Keratinocyte (primary cell): ENCODE data around the gene OS9. TPM values are rescaled to one million over a fixed set of nuclear protein-coding genes. Genes with fewer than 3 reads are reported as not detected.

ENCODE experiments used
- DNase-seq: peaks from one replicate; pipeline ENCODE4 v3.0.0-alpha.2; 2011; ENCODE audit warnings: low read depth, missing footprints, low spot score
- FAIRE-seq: peaks from 2 replicates; lab custom pipeline; 2011; peaks lifted over from hg19 to GRCh38; lab: Jason Lieb, UNC
- H2AFZ ChIP-seq: 2 replicates; pipeline ENCODE4 v1.6.0; 2012; ENCODE audit warnings: low read length, control low read depth, inconsistent platforms; ENCODE audit not compliant: control insufficient read depth
- H3K27ac ChIP-seq: 2 replicates; pipeline ENCODE4 v1.5.1; 2011; ENCODE audit warnings: low read length; ENCODE audit not compliant: control insufficient read depth, insufficient read depth
- H3K27me3 ChIP-seq: 3 replicates; pipeline ENCODE4 v1.6.0; 2011; ENCODE audit warnings: low read length; ENCODE audit not compliant: control insufficient read depth, insufficient read depth; ENCODE audit errors: extremely low read depth
- H3K36me3 ChIP-seq, 2 experiments: 2 replicates in 1 of 2; 3 replicates in 1 of 2; pipeline ENCODE4 v1.5.1; 2011; ENCODE audit warnings: low read length in 2 of 2, mild to moderate bottlenecking in 1 of 2; ENCODE audit not compliant: control insufficient read depth in 2 of 2, insufficient read depth in 2 of 2; ENCODE audit errors: extremely low read depth in 1 of 2
- H3K4me1 ChIP-seq: 3 replicates; pipeline ENCODE4 v1.5.1; 2011; ENCODE audit warnings: low read length; ENCODE audit not compliant: control insufficient read depth, insufficient read depth; ENCODE audit errors: extremely low read depth
- H3K4me2 ChIP-seq: 3 replicates; pipeline ENCODE4 v1.6.0; 2011; ENCODE audit warnings: low read depth, low read length; ENCODE audit not compliant: control insufficient read depth, insufficient read depth; ENCODE audit errors: extremely low read depth
- H3K4me3 ChIP-seq, 3 experiments: fragments of 200-600 bp in 1 of 3; sonication (generic) in 1 of 3; 2 replicates in 2 of 3; 3 replicates in 1 of 3; pipeline ENCODE4 v1.5.1; 2011 to 2016; ENCODE audit warnings: low read length in 3 of 3, mild to moderate bottlenecking in 3 of 3, control low read depth in 2 of 3, inconsistent platforms in 1 of 3, low read depth in 1 of 3, mixed read lengths in 1 of 3, mixed run types in 1 of 3, moderate library complexity in 1 of 3; ENCODE audit not compliant: control insufficient read depth in 2 of 3, insufficient read depth in 2 of 3; ENCODE audit errors: extremely low read depth in 1 of 3
- H3K79me2 ChIP-seq: 2 replicates; pipeline ENCODE4 v1.6.0; 2012; ENCODE audit warnings: low read length; ENCODE audit not compliant: control insufficient read depth, insufficient read depth
- H3K9ac ChIP-seq: 3 replicates; pipeline ENCODE4 v1.6.0; 2011; ENCODE audit warnings: low read length; ENCODE audit not compliant: control insufficient read depth, insufficient read depth; ENCODE audit errors: extremely low read depth
- H3K9me1 ChIP-seq: 3 replicates; pipeline ENCODE4 v1.6.0; 2011; ENCODE audit warnings: low read length; ENCODE audit not compliant: control insufficient read depth, insufficient read depth; ENCODE audit errors: extremely low read depth
- H3K9me3 ChIP-seq: 2 replicates; pipeline ENCODE4 v1.5.1; 2012; ENCODE audit warnings: low read depth, low read length; ENCODE audit not compliant: control insufficient read depth
- H4K20me1 ChIP-seq: 3 replicates; pipeline ENCODE4 v1.6.0; 2011; ENCODE audit warnings: low read length; ENCODE audit not compliant: control insufficient read depth, insufficient read depth; ENCODE audit errors: extremely low read depth
- EZH2 ChIP-seq: IDR thresholded peaks from one replicate; pipeline ENCODE4 v1.6.1; 2012; ENCODE audit warnings: inconsistent platforms, mild to moderate bottlenecking, low read length, moderate library complexity
- dilution Hi-C: fragments of 300-500 bp; cut with MboI; formaldehyde crosslinking; loops from one replicate; pipeline ENCODE4 v1.7.0; 2020; ENCODE audit warnings: low sequenced_read_pairs; ENCODE audit not compliant: extremely low pct_ligation_motif_present
- polyA plus RNA-seq, 5 experiments: library from polyadenylated mRNA; depleted of rRNA in 3 of 5; stranded (reverse) in 3 of 5; stranded (forward) in 1 of 5; unstranded in 1 of 5; fragments of >200 nt; gene quantifications; 1 replicate in 1 of 5; 2 replicates in 3 of 5; 3 replicates in 1 of 5; pipeline versions ENCODE4 v1.2.1 to v1.2.3, GENCODE V29; 2011 to 2012; ENCODE audit warnings: missing spikeins in 2 of 5, low read depth in 1 of 5, low replicate concordance in 1 of 5
- TF ChIP-seq, protein P1 (sequence below), 3 experiments: IDR thresholded peaks in 1 of 3; conservative IDR thresholded peaks in 1 of 3; optimal IDR thresholded peaks in 1 of 3; 2 replicates in 2 of 3; 3 replicates in 1 of 3; pipeline versions ENCODE3 to v1.5.1; 2011; ENCODE audit warnings: low read length in 3 of 3, mild to moderate bottlenecking in 3 of 3, moderate library complexity in 2 of 3, control low read depth in 1 of 3, inconsistent platforms in 1 of 3; ENCODE audit not compliant: insufficient read depth in 2 of 3; ENCODE audit errors: extremely low read depth in 1 of 3

The OS9 gene
- polyA plus RNA-seq, 1 donor (not counting 4 experiments of a cell fraction or from before 2014, with no cell fraction given): 82.2 TPM

DNA sequence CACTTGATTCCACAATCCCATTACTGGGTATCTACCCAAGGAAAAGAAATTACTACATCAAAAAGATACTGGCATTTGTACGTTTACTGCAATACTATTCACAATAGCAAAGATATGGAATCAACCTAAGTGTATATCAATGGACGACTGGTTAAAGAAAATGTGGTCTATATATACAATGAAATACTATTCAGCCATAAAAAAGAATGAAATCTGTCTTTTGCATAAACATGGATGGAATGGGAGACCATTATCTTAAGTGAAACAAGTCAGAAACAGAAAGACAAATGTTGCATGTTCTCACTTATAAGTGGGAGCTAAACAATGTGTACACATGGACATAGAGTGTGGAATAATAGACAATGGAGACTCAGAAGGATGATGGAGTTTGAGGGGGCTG lies 5.0 kb upstream of the OS9 start:
- Histone ChIP-seq H2AFZ (no peak overlapping the region), H3K9ac (no peak overlapping the region), H3K4me1 (peaks cover 4% of the 10 kb centered on the region), H3K9me1 (no peaks in the 10 kb centered on the region), H3K36me3 (no peaks in the 10 kb centered on the region), H4K20me1 (no peaks in the 10 kb centered on the region), H3K4me3 (no peak overlapping the region), H3K9me3 (no peaks in the 10 kb centered on the region), H3K27me3 (peaks cover 4% of the 10 kb centered on the region), H3K4me2 (no peak overlapping the region), H3K79me2 (no peaks in the 10 kb centered on the region), H3K27ac (no peak overlapping the region)
- DNase-seq (no peak), FAIRE-seq (no peak)
- TF ChIP-seq EZH2: no peak
- TF ChIP-seq, protein P1, sequence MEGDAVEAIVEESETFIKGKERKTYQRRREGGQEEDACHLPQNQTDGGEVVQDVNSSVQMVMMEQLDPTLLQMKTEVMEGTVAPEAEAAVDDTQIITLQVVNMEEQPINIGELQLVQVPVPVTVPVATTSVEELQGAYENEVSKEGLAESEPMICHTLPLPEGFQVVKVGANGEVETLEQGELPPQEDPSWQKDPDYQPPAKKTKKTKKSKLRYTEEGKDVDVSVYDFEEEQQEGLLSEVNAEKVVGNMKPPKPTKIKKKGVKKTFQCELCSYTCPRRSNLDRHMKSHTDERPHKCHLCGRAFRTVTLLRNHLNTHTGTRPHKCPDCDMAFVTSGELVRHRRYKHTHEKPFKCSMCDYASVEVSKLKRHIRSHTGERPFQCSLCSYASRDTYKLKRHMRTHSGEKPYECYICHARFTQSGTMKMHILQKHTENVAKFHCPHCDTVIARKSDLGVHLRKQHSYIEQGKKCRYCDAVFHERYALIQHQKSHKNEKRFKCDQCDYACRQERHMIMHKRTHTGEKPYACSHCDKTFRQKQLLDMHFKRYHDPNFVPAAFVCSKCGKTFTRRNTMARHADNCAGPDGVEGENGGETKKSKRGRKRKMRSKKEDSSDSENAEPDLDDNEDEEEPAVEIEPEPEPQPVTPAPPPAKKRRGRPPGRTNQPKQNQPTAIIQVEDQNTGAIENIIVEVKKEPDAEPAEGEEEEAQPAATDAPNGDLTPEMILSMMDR (optimal IDR thresholded peaks at IDR 0.05 in 1 of 3, IDR thresholded peaks at IDR 0.05 in 1 of 3, conservative IDR thresholded peaks at IDR 0.05 in 1 of 3; ENCODE audit: extremely low read depth in 1 of 3, insufficient read depth in 2 of 3, low read length in 3 of 3): no peak
- dilution Hi-C loops: no loop called here

DNA sequence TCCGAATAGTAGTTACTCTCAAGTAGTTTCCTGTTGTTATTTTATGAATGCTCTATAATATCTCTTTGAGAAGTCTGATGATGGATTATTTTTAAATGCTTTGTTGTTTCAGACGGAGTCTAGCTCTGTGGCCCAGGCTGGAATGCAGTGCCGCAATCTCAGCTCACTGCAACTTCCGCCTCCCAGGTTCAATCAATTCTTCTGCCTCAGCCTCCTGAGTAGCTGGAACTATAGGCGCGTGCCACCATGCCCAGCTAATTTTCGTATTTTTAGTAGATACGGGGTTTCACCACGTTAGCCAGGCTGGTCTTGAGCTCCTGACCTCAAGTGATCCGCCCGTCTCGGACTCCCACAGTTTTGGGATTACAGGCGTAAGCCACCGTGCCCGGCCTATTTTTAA lies 1.4 kb upstream of the OS9 start:
- peaks cover 2 to 8% of the 10 kb centered on the region in 2 experiments for H3K36me3 ChIP-seq
- H3K27ac ChIP-seq: no peak overlapping the region
- H3K27me3 ChIP-seq: no peaks in the 10 kb centered on the region
- H4K20me1 ChIP-seq: no peaks in the 10 kb centered on the region
- dilution Hi-C loops: no loop called here
- H3K4me2 ChIP-seq: no peak overlapping the region
- no peaks in the 10 kb centered on the region for H3K9me1 ChIP-seq
- H3K4me1 ChIP-seq: peaks cover 10% of the 10 kb centered on the region
- H3K4me3 ChIP-seq: no peak overlapping the region
- DNase-seq (no peak), FAIRE-seq (no peak)
- TF ChIP-seq, protein P1 (optimal IDR thresholded peaks at IDR 0.05 in 1 of 3, IDR thresholded peaks at IDR 0.05 in 1 of 3, conservative IDR thresholded peaks at IDR 0.05 in 1 of 3; ENCODE audit: extremely low read depth in 1 of 3, insufficient read depth in 2 of 3, low read length in 3 of 3): no peak
- TF ChIP-seq EZH2: no peak
- H3K9me3 ChIP-seq: no peaks in the 10 kb centered on the region
- H3K9ac ChIP-seq: no peak overlapping the region
- H3K79me2 ChIP-seq: peaks cover 7% of the 10 kb centered on the region
- no peak overlapping the region for H2AFZ ChIP-seq
